HG02763 (cell line): ENCODE measurements around the gene PTPN11.
"Not testable (repeated sequence)": the region's sequence is repeated elsewhere in the genome, so short reads cannot be mapped to it uniquely, and the experiment has no call there.

ENCODE experiments used
- ATAC-seq: cut with Tn5 transposase; IDR thresholded peaks from one replicate; pipeline ENCODE4 v1.9.1; 2021; ENCODE audit warnings: mild to moderate bottlenecking, moderate library complexity; ENCODE audit not compliant: unreplicated experiment

Gene PTPN11

DNA sequence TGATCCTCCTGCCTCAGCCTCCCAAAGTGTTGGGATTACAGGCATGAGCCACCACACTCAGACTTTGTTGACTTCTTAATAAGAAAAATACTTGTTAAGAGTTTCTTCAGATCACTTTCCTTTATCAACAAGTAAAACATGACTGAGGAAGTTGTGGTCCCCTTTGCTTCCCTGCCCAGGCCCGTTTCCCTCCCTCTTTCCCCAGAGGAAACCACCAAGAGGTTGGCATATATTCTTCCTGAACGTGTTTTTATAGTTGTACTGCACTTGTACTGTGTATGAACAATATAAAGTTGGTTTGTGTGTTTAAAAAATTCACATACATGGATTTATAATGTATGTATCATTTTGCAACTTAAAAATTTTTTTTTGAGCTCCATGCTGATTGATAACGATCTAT is 28.4 kb downstream of the PTPN11 start:
- ATAC-seq = no peak

DNA sequence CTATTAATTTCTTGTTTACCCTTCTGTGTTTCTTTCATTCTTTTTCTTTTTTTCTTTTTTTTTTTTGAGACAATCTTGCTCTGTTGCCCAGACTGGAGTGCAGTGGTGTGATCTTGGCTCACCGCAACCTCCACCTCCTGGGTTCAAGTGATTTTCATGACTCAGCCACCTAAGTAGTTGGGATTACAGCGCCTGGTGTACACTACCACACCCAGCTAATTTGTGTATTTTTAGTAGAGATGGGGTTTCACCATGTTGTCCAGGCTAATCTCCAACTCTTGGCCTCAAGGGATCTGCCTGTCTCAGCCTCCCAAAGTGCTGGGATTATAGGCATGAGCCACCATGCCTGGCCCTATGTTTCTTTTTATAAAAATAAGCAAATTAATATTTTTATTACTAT is 29.4 kb downstream of the PTPN11 start:
- not testable (repeated sequence) for ATAC-seq

DNA sequence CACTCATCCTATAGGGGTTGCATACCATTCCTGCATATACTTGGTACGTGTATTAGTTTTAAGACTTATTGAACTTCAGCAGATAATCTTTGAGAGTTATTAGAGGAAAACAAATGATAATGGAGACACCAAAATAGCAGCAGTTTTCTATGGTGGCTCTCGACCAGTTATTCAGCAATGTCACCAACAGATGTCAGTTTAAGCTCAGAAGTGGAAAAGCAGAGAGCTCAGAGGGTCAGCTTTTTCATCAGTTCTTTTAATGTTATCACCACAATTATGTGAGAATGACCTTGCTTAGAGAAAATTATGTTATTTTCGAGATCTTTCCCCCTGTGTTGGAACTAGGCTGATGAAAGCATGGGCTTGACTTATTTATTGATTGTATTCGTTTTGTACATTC is 32.0 kb downstream of the PTPN11 start:
- ATAC-seq = no peak

DNA sequence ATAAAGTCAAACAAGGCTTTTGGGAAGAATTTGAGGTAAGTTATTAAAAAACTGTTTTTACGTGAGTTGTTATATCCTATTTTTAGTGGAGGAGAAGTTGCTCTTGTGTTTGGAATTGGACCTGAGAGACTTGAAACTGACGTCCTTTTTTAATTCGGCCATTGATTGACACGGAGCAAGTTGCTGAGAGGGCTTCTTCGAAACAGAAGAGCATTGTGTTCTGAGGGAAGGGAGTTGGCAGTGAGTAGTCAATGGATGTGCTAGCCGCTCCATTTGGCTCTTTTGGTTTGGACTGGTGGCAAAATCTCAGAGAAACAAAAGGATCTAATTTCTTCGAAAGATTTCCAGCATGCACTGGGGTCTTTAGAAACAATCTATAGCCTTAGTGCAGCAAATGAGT is 37.3 kb downstream of the PTPN11 start:
- no peak for ATAC-seq

DNA sequence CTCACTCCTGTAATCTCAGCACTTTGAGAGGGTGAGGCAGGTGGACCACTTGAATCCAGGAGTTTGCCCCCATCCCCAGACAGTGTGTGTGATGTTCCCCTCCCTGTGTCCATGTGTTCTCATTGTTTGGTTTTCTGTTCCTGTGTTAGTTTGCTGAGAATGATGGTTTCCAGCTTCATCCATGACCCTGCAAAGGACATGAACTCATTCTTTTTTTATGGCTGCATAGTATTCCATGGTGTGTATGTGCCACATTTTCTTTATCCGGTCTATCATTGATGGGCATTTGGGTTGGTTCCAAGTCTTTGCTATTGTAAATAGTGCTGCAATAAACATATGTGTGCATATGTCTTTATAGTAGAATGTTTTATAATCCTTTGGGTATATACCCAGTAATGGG is 38.4 kb downstream of the PTPN11 start:
- not testable (repeated sequence) for ATAC-seq

- no peak for ATAC-seq
Observed at GRCh38 chr12:112458330-112458729, 39.6 kb downstream of the PTPN11 start.

DNA sequence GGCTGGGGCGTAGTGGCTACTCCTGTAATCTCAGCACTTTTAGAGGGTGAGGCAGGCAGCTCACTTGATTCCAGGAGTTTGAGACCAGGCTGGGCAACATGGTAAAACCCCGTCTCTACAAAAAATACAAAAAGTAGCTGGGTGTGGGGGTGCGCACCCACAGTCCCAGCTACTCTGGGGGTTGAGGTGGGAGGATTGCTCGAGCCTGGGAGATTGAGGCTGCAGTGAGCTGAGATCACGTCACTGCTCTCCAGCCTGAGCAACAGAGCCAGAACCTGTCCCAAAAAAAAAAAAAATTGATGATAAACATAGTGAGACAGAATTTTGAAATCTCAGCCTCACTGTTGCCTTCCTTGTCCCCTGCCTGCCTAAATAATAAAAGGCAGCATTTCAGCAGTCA is 40.0 kb downstream of the PTPN11 start:
- ATAC-seq = no peak

DNA sequence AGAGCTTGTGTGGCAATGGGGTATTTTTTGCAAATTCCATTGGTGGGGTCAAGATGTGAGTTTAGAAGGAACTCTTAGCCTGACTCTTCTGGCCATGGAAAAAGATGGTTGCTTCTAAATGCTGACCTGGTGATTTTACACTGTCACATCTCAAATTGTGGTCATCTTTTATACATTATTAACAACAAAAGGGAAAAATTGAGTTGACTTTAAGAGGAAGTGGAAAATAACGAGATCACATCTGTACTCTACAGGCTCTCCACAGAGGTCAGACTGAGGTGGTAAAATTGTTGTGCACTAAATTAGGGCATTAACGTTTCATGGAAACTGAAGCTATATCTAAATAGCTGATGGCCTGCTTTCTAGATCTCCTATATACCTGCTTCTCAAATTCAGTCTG is 44.7 kb downstream of the PTPN11 start:
- ATAC-seq = no peak

DNA sequence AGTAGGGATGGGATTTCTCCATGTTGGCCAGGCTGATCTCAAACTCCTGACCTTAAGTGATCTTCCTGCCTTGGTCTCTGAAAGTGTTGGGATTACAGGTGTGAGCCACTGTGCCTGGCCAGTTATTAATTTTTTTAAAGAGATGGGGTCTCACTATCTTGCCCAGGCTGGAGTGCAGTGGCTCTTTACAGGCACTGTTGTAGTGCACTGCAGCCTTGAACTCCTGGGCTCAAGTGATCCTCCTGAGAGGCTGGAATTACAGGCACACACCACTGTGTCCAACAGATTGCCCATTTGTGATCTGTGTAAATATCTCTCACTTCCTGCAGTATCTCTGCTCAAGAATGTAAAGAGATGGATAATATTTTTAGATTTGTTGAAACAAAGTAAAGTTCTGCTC is 45.9 kb downstream of the PTPN11 start:
- ATAC-seq = no peak

GRCh38 chr12:112466011-112466422 is 47.3 kb downstream of the PTPN11 start:
- no peak for ATAC-seq

- ATAC-seq = no peak
Observed at GRCh38 chr12:112466835-112467234, 48.1 kb downstream of the PTPN11 start.

DNA sequence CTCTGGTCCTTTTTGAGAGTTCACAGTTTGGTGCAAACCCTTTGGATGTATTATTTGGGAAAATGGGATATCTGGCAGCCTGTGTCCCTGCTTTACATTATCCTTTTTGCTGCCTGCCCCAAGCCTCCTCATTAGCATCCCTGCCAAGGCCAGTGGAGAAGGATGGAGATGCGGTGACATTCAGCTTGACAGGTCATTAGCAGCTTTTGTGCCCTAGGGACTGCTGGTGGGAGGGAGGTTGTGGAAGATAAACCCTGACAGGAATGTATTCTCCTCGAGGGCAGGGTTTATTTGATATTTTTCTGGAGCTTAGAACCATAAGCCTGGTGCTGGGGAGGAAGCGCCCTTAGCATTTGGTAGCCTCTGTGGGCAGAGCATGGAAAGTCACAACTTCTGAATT is 49.3 kb downstream of the PTPN11 start:
- no peak for ATAC-seq

DNA sequence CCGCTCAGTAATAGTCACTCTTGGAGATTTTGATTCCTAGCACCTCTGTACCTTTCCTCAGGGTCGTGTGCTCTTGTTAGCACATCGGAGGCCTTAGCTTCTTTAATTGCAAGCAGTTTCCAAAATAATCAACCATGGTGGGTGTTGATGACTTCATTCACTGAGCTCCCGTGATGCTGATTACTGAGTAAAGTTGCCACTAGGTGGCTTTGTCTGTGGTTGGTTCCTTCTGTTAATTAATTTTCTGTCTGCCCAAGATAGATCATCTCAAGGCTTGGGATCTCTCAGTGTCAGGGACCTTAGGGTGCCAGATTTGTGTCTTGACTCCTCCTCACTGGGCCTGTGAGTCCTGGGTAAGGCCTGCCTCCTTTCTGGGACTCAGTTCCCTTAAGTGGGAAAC is 54.3 kb downstream of the PTPN11 start:
- ATAC-seq = no peak

- no peak for ATAC-seq
Observed at GRCh38 chr12:112479413-112479812, 60.7 kb downstream of the PTPN11 start.

GRCh38 chr12:112480931-112481330 is 62.2 kb downstream of the PTPN11 start:
- no peak for ATAC-seq

GRCh38 chr12:112482733-112483132 is 64.0 kb downstream of the PTPN11 start:
- ATAC-seq = no peak

GRCh38 chr12:112486361-112486760 is 67.6 kb downstream of the PTPN11 start:
- ATAC-seq = no peak

GRCh38 chr12:112488257-112488876 is 69.6 kb downstream of the PTPN11 start:
- no peak for ATAC-seq

DNA sequence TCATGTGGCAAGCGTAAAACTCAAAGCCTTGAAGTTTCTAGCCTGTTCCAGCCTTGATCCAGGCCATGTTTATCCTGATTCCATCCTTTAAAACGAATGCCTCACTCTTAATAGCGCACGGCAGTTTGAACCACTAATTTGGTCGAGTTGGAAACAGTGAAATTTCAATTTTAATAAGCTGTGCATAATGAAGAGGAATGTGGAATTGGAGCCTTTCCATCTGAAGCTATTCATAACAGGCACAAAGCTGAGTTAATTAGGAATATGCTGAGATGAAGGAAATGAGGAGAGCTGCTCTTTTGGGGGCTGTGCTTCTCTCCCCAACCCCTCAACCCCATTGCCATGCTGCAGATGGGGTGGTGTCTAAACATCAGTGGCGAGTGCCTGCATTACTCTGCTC is 70.7 kb downstream of the PTPN11 start:
- no peak for ATAC-seq

- ATAC-seq = no peak
Observed at GRCh38 chr12:112496496-112496895, 77.7 kb downstream of the PTPN11 start.

DNA sequence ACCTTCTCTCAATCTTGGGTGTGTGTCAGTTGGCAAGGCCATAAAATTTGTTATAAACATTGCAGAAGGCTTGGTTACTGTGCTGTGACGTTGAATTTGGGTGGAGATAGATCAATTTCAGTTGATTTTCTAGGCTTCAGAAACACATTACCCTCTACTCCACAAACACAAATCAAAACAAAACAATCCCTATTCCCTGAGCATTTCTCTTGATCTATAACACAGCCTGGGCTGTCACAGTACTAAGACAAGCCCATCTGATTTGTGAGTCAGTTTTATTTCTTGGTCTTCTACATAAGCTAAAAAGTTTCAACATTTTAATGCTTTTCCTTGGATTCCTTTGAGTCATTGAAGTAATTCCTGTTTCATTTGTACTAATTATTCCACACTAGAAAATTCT is 79.8 kb downstream of the PTPN11 start:
- no peak for ATAC-seq

- ATAC-seq = no peak
Observed at GRCh38 chr12:112503512-112503911, 84.8 kb downstream of the PTPN11 start.

- no peak for ATAC-seq
Observed at GRCh38 chr12:112506513-112507166, 87.9 kb downstream of the PTPN11 start.
